ENCODE results near the gene SFN.
"Not testable (repeated sequence)": the region's sequence is repeated elsewhere in the genome, so short reads cannot be mapped to it uniquely, and the experiment has no call there.

Gene SFN

DNA sequence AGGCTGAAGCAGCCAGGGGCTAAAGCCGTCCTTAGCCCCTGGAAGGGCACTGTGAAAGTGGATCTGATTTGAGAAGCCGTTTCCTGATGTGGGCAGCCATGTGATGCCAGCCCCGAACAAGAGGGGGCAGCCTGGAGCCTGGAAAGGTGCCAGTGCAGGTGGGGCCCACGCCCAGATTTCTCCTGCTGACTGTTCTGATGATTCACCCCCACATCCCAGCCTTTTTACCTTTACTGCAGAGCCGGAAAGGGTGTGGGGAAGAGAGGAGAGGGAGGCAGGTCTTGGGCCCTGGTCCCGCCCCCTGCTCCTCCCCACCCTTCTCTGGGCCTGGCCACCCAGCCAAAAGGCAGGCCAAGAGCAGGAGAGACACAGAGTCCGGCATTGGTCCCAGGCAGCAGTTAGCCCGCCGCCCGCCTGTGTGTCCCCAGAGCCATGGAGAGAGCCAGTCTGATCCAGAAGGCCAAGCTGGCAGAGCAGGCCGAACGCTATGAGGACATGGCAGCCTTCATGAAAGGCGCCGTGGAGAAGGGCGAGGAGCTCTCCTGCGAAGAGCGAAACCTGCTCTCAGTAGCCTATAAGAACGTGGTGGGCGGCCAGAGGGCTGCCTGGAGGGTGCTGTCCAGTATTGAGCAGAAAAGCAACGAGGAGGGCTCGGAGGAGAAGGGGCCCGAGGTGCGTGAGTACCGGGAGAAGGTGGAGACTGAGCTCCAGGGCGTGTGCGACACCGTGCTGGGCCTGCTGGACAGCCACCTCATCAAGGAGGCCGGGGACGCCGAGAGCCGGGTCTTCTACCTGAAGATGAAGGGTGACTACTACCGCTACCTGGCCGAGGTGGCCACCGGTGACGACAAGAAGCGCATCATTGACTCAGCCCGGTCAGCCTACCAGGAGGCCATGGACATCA lies at the start of gene SFN:
SFN (plus strand) TSS at position 369 of the 904 bp plus-strand sequence; CDS start at position 433, 64 bp downstream.
- no peak for DNase-seq

DNA sequence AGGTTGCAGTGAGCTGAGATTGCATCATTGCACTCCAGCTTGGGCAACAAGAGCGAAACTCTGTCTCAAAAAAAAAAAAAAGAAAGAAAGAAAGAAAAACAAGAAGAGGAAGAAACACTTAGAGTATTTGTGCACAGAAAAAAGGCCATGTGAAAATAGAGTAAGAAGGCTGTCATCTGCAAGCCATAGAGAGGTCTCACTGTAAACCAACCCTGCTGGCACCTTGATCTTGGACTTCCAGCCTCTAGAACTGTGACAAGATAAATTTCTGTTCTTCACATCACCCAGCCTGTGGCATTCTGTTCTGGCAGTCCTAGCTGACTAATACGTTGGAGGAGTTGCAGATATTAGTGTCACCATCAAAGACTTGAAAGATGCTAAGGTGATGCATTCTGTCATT lies 48.6 kb upstream of the SFN start:
- no peak for DNase-seq

DNA sequence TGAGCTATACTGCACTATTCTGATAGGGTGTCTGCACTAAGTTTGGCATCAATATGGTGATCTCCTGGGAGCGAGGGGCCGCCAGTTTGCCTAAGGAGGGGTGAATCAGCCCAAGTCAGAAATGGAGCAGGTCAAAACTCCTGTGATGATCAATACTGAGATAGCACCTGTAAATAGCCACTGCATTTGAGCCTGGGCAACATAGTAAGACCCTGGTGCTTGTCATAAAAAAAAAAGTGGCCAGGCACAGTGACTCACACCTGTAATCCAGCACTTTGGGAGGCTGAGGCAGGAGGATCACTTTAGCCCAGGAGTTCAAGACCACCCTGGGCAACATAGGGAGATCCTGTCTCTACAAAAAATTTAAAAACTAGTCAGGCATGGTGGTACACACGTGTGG lies 48.1 kb upstream of the SFN start:
- DNase-seq = no peak

DNA sequence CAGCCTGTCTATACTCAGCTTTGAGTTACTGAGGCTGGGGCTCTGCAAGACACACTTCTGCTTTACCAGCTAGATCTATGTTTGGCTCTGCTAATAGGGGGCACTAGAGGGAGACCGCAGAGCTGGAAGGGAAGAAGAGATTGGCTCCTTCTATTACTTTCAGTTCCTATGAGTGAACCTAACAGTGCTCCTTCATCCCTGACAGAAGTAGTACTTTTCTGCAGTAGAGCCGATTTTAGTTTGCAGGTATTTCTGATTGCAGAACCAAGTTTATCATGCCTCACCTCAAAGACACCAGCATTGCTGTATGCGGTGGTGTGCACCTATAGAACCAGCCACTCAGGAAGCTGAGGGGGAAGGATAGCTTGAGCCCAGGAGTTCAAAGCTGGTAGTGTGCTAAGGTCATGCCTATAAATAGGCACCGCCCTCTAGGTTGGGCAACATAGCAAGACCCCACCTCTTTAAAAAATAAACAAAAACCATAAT lies 42.1 kb upstream of the SFN start:
- no peak for DNase-seq

DNA sequence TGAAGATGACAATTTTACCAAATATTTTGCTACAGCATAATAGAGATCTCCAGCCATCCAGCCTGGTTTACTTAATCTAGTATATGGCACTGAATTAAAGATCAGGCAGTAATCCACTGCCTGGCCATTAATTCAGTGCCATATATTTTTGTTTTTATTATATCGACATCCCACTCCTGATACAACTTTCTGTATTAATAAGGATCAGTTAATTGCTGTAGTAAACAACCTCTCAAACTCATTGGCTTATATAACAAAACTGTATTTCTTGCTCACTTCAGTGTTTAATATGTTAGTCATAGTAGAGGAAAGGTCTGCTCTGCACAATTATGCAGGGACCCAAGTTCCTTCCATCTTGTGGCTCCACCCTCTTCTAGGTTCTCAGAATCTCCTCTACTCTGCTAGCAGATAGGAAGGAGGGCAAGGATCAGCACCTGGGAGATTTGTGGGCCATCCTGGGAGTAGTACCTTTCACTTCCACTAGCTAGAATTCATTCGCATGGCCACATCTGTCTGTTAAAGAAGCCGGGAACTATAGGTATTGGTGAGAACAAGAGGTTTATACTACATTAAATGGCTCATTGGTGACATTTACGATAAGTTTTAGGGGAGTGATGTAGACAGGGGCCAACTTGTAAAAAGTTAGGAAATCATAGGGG lies 40.1 kb upstream of the SFN start:
- no peak for DNase-seq

DNA sequence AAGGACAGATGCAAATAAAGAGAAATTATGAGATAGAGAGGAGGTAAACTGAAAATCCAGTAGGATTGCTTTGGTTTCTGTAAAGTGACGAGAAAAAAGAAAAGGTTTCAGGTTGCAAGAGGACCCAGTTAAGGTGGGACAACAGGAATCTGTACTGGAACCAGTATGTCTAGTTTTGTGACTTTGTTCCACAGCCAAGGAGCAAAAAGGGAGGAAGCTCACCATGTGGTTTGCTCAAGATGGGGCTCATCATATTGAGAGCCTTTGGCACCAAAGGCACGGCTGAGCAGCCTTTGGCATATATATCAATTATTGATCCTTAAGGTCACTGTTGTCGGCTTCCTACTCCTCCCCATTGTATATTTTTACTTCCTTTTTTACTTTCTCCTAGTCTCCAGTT lies 38.2 kb upstream of the SFN start:
- DNase-seq = no peak

DNA sequence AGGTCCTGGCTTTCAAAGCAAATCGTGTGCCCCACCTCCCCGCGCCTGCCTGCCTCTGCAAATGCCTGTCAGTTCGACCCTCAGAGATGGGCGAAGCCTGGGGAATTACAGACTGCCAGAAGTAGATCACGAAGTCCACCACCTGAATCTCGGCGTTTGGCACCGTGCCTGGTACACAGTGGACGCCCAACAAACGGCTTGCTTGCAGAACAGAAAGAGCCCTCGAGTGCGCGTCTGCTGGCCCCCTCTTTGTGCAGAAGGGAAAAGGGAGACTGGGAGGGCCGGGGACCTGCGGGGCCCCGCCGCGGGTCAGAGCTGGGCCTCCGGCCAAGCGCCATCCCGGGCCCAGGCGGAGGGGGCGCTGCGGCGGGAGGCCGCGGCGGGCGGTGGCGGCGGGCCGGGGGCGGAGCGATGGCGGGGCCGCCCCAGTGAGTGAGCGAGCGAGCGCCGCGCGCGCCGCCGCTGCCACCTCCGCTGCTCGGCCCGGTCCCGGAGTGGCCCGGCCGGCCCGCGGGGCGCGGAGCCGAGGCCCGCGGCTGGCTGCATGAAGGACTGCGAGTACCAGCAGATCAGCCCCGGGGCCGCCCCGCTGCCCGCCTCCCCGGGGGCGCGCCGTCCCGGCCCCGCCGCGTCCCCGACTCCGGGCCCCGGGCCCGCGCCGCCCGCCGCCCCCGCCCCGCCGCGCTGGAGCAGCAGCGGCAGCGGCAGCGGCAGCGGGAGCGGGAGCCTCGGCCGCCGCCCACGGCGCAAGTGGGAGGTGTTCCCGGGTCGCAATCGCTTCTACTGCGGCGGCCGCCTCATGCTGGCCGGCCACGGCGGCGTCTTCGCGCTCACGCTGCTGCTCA lies 36.5 kb upstream of the SFN start, which contains the start of gene ZDHHC18:
ZDHHC18 (plus strand) TSS at position 428 of the 845 bp plus-strand sequence; CDS start at position 545, 117 bp downstream.
- no peak for DNase-seq

DNA sequence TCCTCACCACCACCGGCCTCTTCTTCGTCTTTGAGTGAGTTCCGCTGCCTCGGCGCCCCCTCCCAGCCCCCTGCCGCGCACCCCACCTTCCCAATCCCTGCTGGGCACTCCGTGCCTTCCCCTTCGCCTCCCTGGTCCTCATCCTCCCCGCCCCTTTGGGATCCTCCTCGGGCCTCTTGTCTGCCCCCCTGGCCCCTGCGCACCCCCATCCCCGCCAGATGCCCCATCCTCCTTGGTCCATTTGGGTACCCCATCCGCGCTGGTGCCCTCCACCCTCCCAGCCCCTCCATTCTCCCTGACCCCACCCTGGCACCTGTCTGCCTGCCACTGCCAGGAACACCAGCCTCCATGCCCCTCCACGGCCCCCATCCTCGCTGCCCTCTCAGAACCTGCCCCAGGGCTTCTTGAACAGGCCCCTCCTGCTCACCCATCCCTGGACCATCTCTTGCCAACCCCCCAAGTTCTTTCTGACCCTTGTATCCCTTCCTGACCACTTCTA lies 35.8 kb upstream of the SFN start:
- DNase-seq = no peak

DNA sequence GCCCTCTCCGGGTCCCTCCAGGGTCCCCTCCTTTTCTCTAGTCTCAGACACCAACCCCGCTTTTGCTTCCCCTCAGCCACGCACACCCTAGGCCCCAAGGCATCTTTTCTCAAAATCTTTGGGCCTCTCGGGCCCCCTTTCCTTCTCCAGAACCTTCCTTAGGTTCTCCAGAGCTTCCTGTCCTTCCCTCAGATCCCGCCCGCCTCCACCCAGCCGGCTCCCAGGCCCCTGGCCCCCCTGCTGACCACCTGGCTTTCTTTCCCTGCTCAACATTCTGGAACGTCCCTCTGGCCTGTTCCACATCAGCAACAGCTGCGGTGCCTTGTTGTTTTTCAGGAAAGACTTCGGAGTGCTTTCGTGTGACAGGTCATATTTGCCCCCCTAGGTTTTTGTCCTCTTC lies 35.3 kb upstream of the SFN start:
- DNase-seq = no peak

DNA sequence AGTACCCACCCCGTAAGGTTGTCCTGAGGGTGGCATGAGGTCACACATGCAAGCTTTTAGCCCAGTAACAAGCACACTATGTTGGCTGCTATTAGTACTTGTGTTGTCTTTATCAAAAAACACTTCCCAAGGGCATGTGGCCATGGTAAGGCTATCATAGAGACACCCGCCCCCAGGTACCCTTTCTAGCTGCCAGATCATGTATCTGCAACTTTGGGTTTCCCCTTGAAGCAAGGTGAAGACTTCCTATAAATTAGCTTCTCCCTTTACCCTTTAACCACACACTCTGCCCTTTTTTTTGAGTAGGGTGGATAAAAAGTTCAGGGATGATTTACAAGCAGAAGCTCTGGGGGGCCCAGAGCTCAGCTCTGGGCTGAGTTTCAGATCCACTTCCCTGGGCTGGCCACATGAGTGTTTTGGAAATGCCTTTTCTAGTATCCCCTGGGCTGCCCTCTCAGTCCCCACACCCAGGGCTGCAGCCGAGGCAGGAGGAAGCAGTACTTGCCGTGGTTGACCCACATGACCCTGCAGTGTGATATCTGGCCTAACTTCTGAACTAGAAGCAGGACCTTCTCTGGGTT lies 34.4 kb upstream of the SFN start:
- DNase-seq = no peak

DNA sequence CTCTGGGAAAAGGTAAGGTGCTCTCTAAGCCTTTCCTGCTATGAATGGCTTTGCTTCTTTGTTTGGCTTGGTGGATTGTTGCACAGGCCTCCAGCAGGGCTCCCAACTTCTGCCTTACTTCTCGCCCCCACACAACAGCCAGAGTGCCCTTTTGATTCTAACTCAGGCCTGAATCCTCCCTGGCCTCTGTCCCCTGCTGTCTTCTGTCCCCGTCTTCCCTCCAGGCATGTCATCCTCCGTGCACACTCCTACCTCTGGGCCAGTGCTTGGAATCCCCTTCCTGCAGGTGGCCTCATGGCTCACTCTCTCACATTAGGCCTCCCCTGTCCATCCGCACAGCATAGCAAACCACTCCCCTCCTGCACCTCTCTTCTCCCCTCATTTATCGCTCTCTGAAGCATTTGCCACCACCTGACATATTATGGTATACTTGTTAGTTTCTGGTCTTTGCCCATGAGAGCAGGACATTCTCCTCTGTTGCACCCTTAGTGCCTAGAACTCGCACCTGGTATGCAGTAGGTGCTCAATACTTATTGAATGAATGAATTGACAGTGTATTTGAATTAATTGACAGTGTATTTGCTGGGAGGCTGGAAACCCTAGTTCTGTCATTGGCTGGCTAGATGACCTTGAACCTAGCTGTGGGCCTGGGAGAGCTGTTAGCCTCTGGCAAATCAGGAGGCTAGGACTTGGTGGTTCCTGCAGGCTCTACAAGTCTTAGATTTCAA lies 33.6 kb upstream of the SFN start:
- no peak for DNase-seq

DNA sequence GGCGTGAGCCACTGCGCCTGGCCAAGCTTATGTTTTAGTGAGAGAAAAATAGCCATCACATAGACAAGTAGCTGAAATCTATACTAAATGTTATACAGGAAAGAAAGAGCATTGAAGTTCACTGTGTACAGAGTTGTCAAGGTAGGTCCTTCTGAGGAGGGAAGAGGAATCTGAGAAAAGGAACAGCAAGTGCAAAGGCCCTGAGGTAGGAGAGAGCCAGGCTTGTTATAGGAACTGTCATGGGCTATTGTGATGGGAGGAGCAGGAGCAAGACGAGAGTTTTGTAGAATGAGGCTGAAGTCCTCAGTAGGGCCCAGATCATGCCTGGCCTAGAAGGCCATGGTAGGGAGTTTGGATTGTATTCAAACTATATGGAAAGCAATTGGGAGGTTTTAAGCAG lies 31.9 kb upstream of the SFN start:
- no peak for DNase-seq

DNA sequence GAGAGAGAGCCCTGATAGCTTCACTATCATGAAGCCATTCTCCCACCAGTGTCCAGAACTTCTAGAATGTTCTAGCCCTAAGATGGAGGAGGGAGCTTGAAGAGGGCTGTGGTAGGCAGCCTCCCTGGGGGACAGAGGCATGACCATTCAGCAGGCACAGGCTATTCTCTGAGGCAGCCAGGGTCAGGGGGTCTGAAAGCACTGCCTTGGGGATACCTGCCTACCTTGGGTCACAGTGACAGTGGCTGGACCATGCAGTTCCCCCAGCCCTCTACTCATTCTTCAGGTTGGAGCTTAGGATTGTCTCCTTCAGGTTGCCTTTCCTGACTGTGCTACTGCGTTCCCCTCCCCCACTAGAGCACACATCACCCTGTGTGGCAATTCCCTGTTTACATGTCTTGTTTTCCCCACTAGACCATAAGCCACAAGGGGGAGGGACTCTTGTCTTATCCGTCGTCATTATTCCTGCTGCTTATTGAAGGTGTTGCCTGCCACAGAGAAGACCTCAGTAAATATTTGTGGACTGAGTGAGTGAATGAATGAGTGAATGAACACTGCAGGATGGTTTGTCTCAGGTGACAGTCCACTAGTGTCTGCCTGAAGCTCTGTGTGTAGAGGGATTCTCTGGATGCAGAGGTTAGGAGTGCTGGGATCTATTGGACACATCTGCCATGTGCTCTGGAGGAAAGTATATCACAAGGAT lies 31.3 kb upstream of the SFN start:
- no peak for DNase-seq

DNA sequence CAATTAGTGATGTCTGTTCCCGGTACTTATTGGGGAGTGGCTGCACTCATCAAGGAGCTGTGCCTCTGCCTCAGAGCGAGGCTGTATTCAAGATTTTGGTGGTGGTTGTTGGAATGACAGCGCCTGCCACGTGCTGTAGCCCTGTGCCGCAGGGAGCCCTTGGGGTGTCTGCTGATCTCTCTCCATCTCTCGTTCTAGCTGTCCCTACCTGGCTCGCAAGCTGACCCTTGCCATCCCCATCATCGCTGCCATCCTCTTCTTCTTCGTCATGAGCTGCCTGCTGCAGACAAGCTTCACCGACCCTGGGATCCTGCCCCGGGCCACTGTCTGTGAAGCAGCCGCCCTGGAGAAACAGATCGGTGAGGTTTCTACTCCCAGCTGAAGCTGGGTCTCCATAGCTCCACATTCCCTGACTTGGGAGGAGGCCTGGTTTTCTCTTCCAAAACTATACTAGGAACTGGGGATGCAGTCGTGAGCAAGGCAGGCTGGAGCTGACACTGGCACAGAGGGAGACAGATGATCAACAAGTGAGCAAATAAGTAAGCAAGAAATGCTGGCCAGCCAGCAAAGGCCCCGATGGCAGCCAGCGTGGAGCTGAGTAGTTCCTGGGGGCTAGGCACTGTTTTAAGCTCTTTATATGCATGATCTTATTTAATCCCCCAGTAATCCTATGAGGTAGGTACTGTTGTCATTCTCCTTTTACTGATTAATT lies 30.5 kb upstream of the SFN start:
- DNase-seq = no peak

DNA sequence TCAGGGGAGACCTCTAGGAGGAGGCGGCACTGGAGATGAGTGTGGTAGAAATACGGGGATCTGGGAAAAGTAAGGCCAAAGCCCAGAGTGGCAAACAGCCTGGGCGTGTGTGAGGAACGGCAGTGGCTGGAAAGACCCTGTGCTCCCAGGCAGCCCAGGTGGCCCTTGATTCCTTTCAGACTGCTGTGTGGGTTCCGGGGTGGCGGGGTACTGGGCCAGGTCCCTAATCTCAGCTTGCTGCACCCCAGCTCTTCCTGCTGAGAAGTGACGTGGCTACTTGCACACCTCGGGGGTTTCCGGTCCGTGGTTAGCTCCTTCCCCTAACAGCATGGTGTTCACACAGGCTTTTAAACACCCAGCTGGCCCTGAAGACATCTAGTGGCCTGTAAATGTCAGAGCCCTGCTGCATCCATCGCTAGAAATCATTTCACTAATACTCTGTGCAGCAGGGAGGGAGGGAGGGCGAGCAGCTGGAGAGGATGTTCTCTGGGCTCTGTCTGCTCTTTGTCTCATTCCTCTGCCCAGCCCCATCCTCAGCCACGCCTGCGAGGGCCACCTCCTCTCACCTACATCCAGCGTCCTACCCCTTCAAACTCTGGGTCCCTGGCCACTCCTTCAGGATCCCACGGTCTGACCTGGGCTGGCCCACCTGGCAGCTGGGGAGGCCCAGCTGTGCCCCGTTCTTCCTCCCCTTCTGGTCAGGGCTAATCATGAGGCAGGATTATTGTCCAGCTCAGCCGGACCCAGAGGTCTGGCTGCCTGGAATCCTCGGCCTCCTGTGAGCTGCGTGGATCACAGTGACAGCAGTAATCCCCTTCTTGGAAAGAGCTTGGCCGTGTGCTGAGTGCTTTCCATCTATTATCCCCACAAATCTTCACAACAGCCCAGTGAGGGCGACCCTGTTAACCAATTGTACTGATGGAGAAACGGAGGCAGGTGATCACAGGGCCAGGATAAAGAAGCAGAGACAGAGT lies 29.2 kb upstream of the SFN start:
- no peak for DNase-seq

DNA sequence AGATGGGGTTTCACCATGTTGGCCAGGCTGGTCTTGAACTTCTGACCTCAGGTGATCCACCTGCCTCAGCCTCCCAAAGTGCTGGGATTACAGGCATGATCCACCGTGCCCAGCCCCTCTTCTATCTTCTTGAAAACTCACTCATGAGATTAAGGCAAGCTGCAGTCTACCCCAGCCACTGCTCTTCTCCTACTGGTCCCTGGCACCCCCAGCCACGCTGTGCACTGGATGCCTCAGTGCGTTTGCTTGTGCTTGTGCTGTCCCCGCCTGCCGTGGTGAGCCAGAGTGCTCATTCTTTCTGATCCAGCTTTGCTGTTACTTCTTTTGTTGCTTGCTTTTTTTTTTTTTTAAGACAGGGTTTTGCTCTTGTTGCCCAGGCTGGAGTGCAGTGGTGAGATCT lies 25.3 kb upstream of the SFN start:
- not testable (repeated sequence) for DNase-seq

DNA sequence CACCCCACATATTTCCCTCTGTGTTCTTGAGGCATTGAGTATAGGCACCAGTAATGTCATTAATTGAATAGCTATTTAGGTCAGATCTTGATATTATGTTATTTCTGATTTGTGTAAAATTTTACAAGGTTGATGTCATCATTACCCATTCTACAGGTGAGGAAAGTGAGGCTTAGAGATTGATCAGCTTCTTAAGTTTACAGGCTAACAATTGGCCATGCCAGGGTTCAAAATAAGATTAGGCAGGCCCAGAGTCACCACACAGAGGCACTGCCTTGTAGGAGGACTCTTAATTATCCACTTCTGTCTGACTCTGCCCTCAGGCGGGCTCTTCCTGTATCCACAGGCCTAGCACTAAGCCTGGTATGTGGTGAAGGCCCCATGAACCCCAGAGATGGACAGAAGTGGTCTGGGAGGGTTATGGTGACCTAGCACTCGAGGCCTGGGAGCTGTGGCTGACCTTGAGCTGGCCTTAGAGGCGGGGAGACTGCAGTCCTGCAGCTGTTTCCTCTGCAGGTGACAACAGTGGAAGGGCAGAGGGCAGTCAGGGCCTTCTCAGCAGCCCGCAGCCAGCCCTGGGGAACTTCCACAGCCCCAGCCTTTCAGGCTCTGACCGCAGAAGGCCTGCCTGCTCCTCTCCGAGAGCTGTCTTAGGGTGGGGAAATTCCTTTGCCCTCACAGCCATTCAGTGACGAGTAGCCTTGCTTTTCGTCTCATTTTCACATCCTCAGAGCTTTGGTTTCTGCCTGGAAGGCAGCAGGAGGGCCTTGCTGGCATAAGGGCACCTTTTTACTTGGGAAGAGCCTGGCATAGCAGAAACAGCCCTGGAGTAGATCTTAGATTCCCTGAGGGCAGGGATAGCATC lies 24.2 kb upstream of the SFN start:
- DNase-seq = no peak

DNA sequence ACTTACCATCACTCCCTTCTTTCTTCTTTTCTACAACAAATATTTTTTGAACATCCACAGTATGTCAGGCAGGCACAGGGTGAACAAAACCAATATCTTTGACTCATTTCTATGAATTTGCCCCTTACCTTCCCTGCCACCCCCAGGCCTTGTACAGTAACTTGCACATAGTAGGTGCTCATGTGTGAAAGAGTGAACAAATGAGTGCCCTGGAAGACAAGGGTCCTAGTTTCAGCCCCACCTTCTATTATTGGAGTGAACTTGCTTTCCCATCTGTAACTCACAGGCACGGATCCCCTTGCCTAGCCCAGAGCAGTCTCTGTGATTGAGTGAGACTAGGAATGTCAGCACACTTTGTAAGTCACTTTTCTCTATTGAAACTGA lies 23.6 kb upstream of the SFN start:
- no peak for DNase-seq

Data from NCI-H1417 treated with DMSO at 0.1 percent for 48 hours (cell line).